Endothelial cell (in vitro differentiated cells): ENCODE results near the gene RIPK3. TPM values are rescaled to one million over a fixed set of nuclear protein-coding genes. Genes with fewer than 3 reads are reported as not detected.
A peak's percentile ranks its signal among the peaks of the same experiment; 100 is the strongest.
"Not testable (repeated sequence)": the region's sequence is repeated elsewhere in the genome, so short reads cannot be mapped to it uniquely, and the experiment has no call there.

Experiments used
- DNase-seq: peaks from one replicate; pipeline ENCODE4 v3.0.0; 2021; ENCODE audit warnings: low spot score
- H3K27ac Mint-ChIP-seq: one replicate; pipeline ENCODE4 v1.8.0; 2021; ENCODE audit warnings: mixed read lengths, inconsistent platforms; ENCODE audit not compliant: unreplicated experiment
- H3K27me3 Mint-ChIP-seq: one replicate; pipeline ENCODE4 v1.8.0; 2021; ENCODE audit warnings: mild to moderate bottlenecking, moderate library complexity, mixed read lengths, inconsistent platforms; ENCODE audit not compliant: unreplicated experiment
- H3K36me3 Mint-ChIP-seq: one replicate; pipeline ENCODE4 v1.8.0; 2021; ENCODE audit warnings: mild to moderate bottlenecking, low read depth, mixed read lengths, inconsistent platforms; ENCODE audit not compliant: unreplicated experiment
- H3K4me1 Mint-ChIP-seq: one replicate; pipeline ENCODE4 v1.8.0; 2021; ENCODE audit warnings: mild to moderate bottlenecking, mixed read lengths, inconsistent platforms; ENCODE audit not compliant: unreplicated experiment
- H3K4me3 Mint-ChIP-seq: one replicate; pipeline ENCODE4 v1.8.0; 2021; ENCODE audit warnings: mild to moderate bottlenecking, mixed read lengths, inconsistent platforms; ENCODE audit not compliant: unreplicated experiment
- H3K9me3 Mint-ChIP-seq: one replicate; pipeline ENCODE4 v1.8.0; 2021; ENCODE audit warnings: mixed read lengths, inconsistent platforms; ENCODE audit not compliant: unreplicated experiment
- CTCF ChIP-seq: fragments of 200-600 bp; sonication (generic); IDR thresholded peaks from one replicate; pipeline ENCODE4 v1.5.0; 2021; ENCODE audit warnings: antibody characterized with exemption; ENCODE audit not compliant: unreplicated experiment
- total RNA-seq: library from RNA; stranded (reverse); fragmentation: NEBNext Ultra II Directional; extraction: Animal tissue kit (Norgen Biotek cat#: 25700); gene quantifications from one replicate; pipeline ENCODE4 v1.2.1, GENCODE V29; 2021; ENCODE audit not compliant: unreplicated experiment

The RIPK3 gene
- total RNA-seq, 1 donor from 2014 or later = 2.6 TPM

- TF ChIP-seq CTCF = no peak
- Mint-ChIP-seq H3K4me3 (no peak overlapping the region), H3K4me1 (peaks cover 6% of the 10 kb centered on the region), H3K9me3 (no peaks in the 10 kb centered on the region), H3K27ac (no peak overlapping the region), H3K36me3 (peaks cover 4% of the 10 kb centered on the region), H3K27me3 (peaks cover 4% of the 10 kb centered on the region)
- no peak for DNase-seq
Observed at GRCh38 chr14:24372701-24373416, 33.1 kb upstream of the RIPK3 start.

GRCh38 chr14:24371605-24372004 lies 31.8 kb upstream of the RIPK3 start:
- not testable (repeated sequence) for H3K4me1 Mint-ChIP-seq, H3K27ac Mint-ChIP-seq, H3K9me3 Mint-ChIP-seq, DNase-seq, H3K36me3 Mint-ChIP-seq, H3K27me3 Mint-ChIP-seq
- peak overlapping the region; percentile 31 for H3K4me3 Mint-ChIP-seq

GRCh38 chr14:24370748-24371147 lies 31.0 kb upstream of the RIPK3 start:
- Mint-ChIP-seq H3K36me3 (no peaks in the 10 kb centered on the region), H3K4me3 (no peak overlapping the region), H3K27ac (no peak overlapping the region), H3K27me3 (peaks cover 2% of the 10 kb centered on the region), H3K4me1 (peaks cover 10% of the 10 kb centered on the region), H3K9me3 (no peaks in the 10 kb centered on the region)
- no peak for TF ChIP-seq CTCF
- no peak for DNase-seq

GRCh38 chr14:24369907-24370687 lies 30.3 kb upstream of the RIPK3 start:
- no peak overlapping the region for H3K4me3 Mint-ChIP-seq
- no peaks in the 10 kb centered on the region for H3K9me3 Mint-ChIP-seq
- H3K36me3 Mint-ChIP-seq = no peaks in the 10 kb centered on the region
- peaks cover 9% of the 10 kb centered on the region for H3K27me3 Mint-ChIP-seq
- peaks cover 16% of the 10 kb centered on the region for H3K4me1 Mint-ChIP-seq
- no peak for TF ChIP-seq CTCF
- no peak for DNase-seq
- no peak overlapping the region for H3K27ac Mint-ChIP-seq

GRCh38 chr14:24369463-24369862 lies 29.7 kb upstream of the RIPK3 start:
- Mint-ChIP-seq H3K36me3 (no peaks in the 10 kb centered on the region), H3K4me3 (peak overlapping the region; percentile 77), H3K4me1 (peaks cover 19% of the 10 kb centered on the region), H3K9me3 (no peaks in the 10 kb centered on the region), H3K27ac (no peak overlapping the region), H3K27me3 (peaks cover 9% of the 10 kb centered on the region)
- no peak for TF ChIP-seq CTCF
- no peak for DNase-seq
